ENCODE data around the gene CCSER1.
"Not testable (repeated sequence)": the region's sequence is repeated elsewhere in the genome, so short reads cannot be mapped to it uniquely, and the experiment has no call there.

The CCSER1 gene

GRCh38 chr4:91267543-91267942 lies 1140.3 kb downstream of the CCSER1 start:
- TF ChIP-seq, protein P1, sequence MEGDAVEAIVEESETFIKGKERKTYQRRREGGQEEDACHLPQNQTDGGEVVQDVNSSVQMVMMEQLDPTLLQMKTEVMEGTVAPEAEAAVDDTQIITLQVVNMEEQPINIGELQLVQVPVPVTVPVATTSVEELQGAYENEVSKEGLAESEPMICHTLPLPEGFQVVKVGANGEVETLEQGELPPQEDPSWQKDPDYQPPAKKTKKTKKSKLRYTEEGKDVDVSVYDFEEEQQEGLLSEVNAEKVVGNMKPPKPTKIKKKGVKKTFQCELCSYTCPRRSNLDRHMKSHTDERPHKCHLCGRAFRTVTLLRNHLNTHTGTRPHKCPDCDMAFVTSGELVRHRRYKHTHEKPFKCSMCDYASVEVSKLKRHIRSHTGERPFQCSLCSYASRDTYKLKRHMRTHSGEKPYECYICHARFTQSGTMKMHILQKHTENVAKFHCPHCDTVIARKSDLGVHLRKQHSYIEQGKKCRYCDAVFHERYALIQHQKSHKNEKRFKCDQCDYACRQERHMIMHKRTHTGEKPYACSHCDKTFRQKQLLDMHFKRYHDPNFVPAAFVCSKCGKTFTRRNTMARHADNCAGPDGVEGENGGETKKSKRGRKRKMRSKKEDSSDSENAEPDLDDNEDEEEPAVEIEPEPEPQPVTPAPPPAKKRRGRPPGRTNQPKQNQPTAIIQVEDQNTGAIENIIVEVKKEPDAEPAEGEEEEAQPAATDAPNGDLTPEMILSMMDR (IDR thresholded peaks at IDR 0.05; ENCODE audit: insufficient read depth, low read length, missing control alignments): no peak
- ChIA-PET CTCF (no interaction called here), POLR2A (no interaction called here)
- DNase-seq (ENCODE audit: low read depth, low spot score): no peak
- H3K4me3 ChIP-seq (ENCODE audit: low read depth, low read length): no peak overlapping the region

DNA sequence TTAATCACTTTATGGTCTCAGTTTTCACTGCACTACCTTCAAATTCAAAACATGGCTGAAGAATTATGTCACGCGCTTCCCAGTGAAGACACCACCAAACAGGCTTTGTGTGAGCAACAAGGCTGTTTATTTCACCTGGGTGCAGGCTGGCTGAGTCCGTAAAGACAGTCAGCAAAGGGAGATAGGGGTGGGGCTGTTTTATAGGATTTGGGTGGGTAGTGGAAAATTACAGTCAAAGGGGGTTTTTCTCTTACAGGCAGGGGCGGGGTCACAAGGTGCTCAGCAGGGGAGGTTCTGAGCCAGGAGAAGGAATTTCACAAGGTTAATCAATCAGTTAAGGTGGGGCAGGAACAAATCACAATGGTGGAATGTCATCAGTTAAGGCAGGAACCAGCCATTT lies 1141.3 kb downstream of the CCSER1 start:
- H3K4me3 ChIP-seq (ENCODE audit: low read depth, low read length); CTCF ChIA-PET; POLR2A ChIA-PET; DNase-seq (ENCODE audit: low read depth, low spot score): not testable (repeated sequence)

DNA sequence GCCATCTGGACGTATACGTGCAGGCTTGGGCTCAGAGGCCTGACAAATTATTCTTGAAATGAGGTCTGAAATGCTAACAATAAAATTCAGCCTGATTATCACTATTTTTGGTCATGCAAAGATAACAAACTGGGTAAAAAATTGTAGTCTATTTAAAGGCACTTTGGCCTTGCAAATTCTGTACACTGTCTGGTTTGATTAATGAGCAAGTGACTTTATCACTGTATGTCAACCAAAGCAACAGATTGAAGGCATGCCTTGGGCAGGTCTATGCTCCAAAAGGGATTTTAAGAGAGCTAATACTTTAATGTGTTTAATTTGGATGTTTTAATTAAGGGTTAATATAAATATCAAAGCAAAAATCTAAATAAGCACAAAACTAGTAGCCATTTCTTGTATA lies 1141.7 kb downstream of the CCSER1 start:
- ChIA-PET POLR2A (no interaction called here), CTCF (no interaction called here)
- DNase-seq (ENCODE audit: low read depth, low spot score): no peak
- H3K4me3 ChIP-seq (ENCODE audit: low read depth, low read length): no peak overlapping the region
- TF ChIP-seq, protein P1 (IDR thresholded peaks at IDR 0.05; ENCODE audit: insufficient read depth, low read length, missing control alignments): no peak

GRCh38 chr4:91279899-91280298 lies 1152.7 kb downstream of the CCSER1 start:
- no peak for DNase-seq (ENCODE audit: low read depth, low spot score)
- TF ChIP-seq, protein P1 (IDR thresholded peaks at IDR 0.05; ENCODE audit: insufficient read depth, low read length, missing control alignments): no peak
- ChIA-PET CTCF (no interaction called here), POLR2A (no interaction called here)
- H3K4me3 ChIP-seq (ENCODE audit: low read depth, low read length): no peak overlapping the region

DNA sequence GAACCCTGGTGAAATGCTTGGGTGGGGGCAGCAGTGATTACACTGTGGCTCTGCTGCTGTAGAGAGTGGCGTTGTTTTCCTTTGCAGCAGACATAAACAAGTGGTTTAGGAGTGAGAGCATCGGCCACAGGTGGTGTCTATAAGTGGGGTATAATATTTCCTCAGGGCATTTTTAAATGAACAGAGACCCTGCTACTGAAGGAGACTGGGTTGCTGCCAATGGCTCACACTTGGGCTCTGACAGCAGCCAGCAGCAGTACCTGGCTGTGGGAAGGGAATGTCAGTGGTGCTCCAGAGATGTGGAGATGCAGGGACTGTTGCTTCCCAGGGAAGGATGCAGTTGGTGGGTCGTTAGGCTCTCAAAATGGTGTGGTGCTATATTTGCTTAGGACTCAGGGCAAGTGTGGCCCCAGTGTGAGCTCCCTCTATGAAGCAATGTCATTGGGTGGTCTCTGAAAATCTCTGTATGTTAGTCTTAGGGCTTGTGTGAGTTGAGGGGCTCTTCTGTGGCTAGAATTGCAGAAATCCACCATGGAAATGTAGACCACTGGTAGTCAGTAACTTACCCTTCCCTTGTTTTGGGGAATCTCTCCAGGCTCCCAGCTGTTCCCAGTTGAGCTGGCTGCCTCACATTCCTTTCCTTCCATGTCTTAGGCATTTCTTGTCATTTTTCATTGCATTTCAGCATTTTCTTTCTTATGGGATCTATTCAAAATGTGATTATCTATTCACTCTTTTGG lies 1153.5 kb downstream of the CCSER1 start:
- POLR2A ChIA-PET: no interaction called here

DNA sequence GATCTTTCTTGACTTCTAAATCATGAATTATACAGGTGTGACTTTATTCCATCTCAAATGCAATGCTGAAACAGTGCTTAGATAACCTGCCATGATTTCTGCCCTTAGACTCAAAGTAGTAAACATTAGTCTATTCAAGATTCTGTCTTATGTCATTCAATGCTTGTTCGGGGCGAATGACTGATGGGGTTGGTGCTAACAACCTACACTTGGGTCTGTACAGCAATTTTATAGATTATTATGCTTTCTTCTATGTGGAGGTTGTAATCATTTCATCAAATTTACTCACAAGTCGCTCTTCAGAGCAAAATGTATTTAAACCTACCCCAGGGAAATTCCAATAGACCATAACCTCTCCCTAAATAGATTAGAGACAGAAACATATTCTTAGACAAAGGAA lies 1155.0 kb downstream of the CCSER1 start:
- H3K4me3 ChIP-seq (ENCODE audit: low read depth, low read length): no peak overlapping the region
- ChIA-PET POLR2A (no interaction called here), CTCF (no interaction called here)
- TF ChIP-seq, protein P1 (IDR thresholded peaks at IDR 0.05; ENCODE audit: insufficient read depth, low read length, missing control alignments): no peak
- no peak for DNase-seq (ENCODE audit: low read depth, low spot score)

More for the DNA sequence above, 1153.5 kb downstream of the CCSER1 start:
- CTCF ChIA-PET: no interaction called here
- TF ChIP-seq, protein P1 (IDR thresholded peaks at IDR 0.05; ENCODE audit: insufficient read depth, low read length, missing control alignments): no peak
- DNase-seq (ENCODE audit: low read depth, low spot score): no peak
- H3K4me3 ChIP-seq (ENCODE audit: low read depth, low read length): no peak overlapping the region

DNA sequence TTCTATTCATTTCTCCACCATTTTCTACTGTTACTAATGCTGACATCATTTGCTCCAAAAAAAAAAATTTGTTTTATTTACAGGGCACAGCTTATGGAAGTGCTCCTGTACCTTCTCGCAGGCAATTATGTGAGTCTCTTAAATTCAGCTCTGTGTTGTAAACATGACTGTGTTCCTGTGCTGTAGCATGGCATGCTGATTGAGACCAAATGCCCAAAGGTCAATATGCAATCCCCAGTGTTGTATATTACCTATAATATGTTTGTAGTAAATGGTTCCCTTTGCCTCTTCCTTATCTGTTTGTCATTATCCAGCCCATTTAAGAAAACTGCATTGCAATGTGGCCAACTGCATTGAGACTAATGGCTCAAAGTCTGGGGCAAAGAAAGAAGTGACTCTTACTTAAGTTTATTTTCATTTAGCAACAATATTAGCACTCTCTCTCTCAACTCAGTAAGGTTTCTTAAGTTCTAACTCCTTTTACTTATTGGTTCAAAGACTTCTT lies 1156.6 kb downstream of the CCSER1 start:
- CTCF ChIA-PET: no interaction called here
- DNase-seq (ENCODE audit: low read depth, low spot score): no peak
- TF ChIP-seq, protein P1 (IDR thresholded peaks at IDR 0.05; ENCODE audit: insufficient read depth, low read length, missing control alignments): no peak
- no peak overlapping the region for H3K4me3 ChIP-seq (ENCODE audit: low read depth, low read length)
- POLR2A ChIA-PET: no interaction called here

All from AG04449 (cell line).